ENCODE results near the gene CBLC. TPM values are rescaled to one million over a fixed set of nuclear protein-coding genes. Genes with fewer than 3 reads are reported as not detected.

CBLC gene
- total RNA-seq, 1 donor from 2014 or later = not detected

DNA sequence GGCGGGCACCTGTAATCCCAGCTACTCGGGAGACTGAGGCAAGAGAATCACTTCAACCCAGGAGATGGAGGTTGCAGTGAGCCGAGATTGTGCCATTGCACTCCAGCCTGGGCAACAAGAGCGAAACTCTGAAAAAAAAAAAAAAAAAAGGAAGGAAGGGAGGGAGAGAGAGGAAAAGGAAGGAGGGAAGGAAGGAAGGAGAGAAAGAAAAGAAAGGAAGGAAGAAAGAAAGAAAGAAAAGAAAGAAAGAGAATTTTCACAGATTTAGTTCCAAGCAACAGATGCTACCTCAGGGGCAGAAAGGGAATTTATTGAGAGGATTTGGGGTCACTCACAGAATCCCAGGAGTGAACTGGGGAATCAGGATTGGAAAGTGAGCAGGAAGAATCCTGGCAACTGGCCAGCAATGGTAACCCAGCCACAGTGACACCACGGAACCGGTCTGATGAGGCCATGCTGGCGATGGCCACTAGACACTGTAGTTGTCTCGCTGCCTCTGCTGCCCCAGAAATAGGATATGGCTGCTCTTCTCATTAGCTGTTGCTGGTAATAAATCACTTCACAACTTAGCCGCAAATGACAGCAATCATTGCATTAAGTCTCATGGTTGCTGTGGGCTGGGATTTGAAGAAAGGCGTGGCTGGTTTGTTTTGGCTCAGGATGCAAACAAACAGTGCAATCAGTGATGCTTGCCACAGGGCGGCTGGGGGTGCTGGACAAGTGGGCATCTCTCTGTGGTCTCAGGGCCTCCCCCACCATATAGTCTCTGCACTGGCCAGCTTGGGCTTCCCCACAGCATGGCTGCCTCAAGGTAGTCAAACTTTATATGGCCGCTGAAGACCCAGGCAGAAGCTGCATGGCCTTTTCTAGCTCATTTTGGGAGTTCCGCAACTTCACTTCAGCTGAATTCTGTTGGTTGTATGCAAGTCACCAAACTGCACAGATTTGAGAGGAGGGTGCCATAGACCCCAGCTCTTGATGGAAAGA lies 26.0 kb downstream of the CBLC start:
- no peak overlapping the region for H3K27ac Mint-ChIP-seq
- intact Hi-C loops (cut with micrococcal nuclease) = loop anchor here (5.0 kb wide), 1 partner anchor 149 kb away; no protein-coding TSS in a partner anchor
- no peaks in the 10 kb centered on the region for H3K36me3 Mint-ChIP-seq (ENCODE audit: low read depth)
- no peak overlapping the region for H3K4me3 Mint-ChIP-seq
- DNase-seq (ENCODE audit: low spot score) = no peak
- H3K9me3 Mint-ChIP-seq = no peaks in the 10 kb centered on the region
- no peaks in the 10 kb centered on the region for H3K4me1 Mint-ChIP-seq (ENCODE audit: low read depth)
- H3K27me3 Mint-ChIP-seq (ENCODE audit: insufficient read depth) = peaks cover 23% of the 10 kb centered on the region

GRCh38 chr19:44806291-44806690 lies 28.6 kb downstream of the CBLC start:
- no peaks in the 10 kb centered on the region for H3K36me3 Mint-ChIP-seq (ENCODE audit: low read depth)
- H3K4me1 Mint-ChIP-seq (ENCODE audit: low read depth) = no peaks in the 10 kb centered on the region
- intact Hi-C loops (cut with micrococcal nuclease) = no loop called here
- no peaks in the 10 kb centered on the region for H3K9me3 Mint-ChIP-seq
- H3K27me3 Mint-ChIP-seq (ENCODE audit: insufficient read depth) = peaks cover 28% of the 10 kb centered on the region
- no peak for DNase-seq (ENCODE audit: low spot score)
- H3K27ac Mint-ChIP-seq = no peak overlapping the region
- no peak overlapping the region for H3K4me3 Mint-ChIP-seq

DNA sequence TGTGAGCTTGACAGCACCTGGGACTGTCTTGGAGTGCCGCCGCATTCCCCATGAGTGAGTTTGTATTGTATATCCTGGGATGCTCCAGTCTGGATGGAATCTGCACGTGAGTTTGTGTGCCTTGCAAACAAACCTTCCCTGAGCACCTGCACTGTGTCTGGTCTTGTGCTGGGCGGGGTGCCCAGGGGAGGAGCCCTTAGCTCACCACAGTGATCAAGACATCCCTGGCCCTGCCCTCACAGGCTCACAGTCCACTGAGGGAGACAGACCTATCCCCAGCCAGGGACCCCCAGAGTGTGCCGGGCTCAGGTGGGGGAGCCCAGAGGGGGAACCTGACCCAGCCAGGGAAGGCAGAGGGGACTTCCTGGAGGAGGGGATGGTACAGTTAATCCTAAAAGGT lies 29.5 kb downstream of the CBLC start:
- Mint-ChIP-seq H3K4me3 (no peak overlapping the region), H3K9me3 (no peaks in the 10 kb centered on the region), H3K4me1 (ENCODE audit: low read depth) (no peaks in the 10 kb centered on the region), H3K27me3 (ENCODE audit: insufficient read depth) (peaks cover 28% of the 10 kb centered on the region), H3K27ac (no peak overlapping the region), H3K36me3 (ENCODE audit: low read depth) (no peaks in the 10 kb centered on the region)
- intact Hi-C loops (cut with micrococcal nuclease) = no loop called here
- no peak for DNase-seq (ENCODE audit: low spot score)

DNA sequence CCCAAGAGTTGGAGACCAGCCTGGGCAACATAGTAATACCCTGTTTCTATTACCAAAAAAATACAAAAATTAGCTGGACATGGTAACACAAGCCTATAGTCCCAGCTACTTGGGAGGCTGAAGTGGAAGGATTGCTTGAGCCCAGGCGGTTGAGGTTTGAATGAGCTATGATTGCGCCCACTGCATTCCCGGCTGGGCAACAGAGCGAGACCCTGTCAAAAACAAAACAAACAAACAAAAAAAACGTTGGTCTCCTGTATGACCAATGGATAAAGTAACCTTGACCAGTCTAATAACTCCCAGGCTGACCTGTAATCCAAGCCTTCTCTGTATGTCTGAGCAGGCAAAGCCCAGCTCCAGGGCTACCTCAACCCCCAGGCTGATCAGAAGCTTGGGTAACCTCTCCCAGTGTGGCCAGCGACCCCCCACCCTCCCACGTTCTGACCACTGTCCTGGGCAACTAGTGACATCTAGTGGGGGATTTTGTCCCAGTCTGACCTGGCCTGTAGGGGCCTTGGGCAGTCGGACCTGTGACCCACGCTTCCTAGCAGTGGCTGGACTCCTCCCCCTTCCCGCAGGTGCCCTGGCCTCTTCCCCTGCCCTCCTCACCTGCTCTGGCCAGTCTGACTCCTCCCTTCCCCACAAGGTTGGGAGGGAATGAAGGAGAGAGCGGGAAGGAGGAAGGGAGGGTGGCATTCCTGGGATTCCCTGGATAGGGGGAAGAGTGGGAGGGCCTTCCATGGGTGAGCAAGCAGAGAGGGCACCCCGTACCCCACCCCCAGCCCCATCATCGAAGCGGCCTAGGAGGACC lies 30.2 kb downstream of the CBLC start:
- intact Hi-C loops (cut with micrococcal nuclease) = no loop called here
- H3K4me3 Mint-ChIP-seq = no peak overlapping the region
- peaks cover 26% of the 10 kb centered on the region for H3K27me3 Mint-ChIP-seq (ENCODE audit: insufficient read depth)
- no peak for DNase-seq (ENCODE audit: low spot score)
- no peaks in the 10 kb centered on the region for H3K9me3 Mint-ChIP-seq
- H3K4me1 Mint-ChIP-seq (ENCODE audit: low read depth) = no peaks in the 10 kb centered on the region
- no peaks in the 10 kb centered on the region for H3K36me3 Mint-ChIP-seq (ENCODE audit: low read depth)
- H3K27ac Mint-ChIP-seq = no peak overlapping the region

DNA sequence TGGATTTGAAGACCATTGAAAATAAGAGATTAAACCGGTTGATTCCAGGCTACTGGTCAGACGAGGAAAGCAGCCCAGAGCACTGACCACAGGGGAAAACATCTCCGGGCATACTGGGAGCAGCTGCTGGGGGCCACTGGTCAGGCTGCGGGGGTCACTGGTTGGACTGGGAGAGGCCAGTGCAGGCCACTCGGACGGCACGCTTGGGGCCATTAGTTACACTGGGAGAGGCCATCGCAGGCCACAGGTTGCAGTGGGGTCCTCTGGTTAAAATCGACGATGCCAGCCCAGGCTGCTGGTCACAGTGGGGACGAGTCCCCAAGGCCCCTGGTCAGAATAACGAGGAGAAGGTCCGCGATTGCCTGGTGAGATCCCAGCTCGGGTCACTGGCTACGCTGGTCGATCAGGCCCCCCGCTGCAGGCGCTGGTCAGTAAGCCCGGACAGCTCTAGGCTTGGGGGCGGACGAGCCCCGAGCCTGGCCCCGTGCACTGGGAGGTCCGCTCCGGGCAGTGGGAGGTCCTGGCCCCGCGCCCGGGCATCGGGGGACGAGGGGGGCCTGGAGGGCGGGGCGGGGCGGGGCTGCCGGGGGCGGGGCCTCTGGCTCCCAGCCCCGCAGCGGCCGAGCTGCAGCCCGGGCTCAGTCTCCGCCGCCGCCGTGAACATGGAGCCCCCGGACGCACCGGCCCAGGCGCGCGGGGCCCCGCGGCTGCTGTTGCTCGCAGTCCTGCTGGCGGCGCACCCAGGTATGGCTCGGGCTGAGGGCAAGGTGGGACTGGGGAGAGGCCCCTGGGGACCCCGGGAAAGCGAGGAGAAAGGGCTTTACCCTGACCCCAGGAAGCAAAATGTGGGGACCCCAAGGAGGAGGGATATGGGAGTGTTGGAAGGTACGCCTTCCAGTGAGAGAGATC lies 31.0 kb downstream of the CBLC start, which contains the start of gene BCAM:
Gene BCAM (plus strand): TSS at position 641 of the 909 bp plus-strand sequence. CDS start 22 bp downstream, at position 663.
- Mint-ChIP-seq H3K4me1 (ENCODE audit: low read depth) (no peaks in the 10 kb centered on the region), H3K4me3 (no peak within 1 kb of the TSS), H3K9me3 (no peaks in the 10 kb centered on the region), H3K27ac (no peak within 1 kb of the TSS), H3K36me3 (ENCODE audit: low read depth) (no peaks in the 10 kb centered on the region), H3K27me3 (ENCODE audit: insufficient read depth) (peaks cover 28% of the 10 kb centered on the region)
- intact Hi-C loops (cut with micrococcal nuclease) = no loop called here
- DNase-seq (ENCODE audit: low spot score) = no peak

- Mint-ChIP-seq H3K4me1 (ENCODE audit: low read depth) (no peaks in the 10 kb centered on the region), H3K9me3 (no peaks in the 10 kb centered on the region), H3K27ac (no peak overlapping the region), H3K4me3 (no peak overlapping the region), H3K27me3 (ENCODE audit: insufficient read depth) (peaks cover 25% of the 10 kb centered on the region), H3K36me3 (ENCODE audit: low read depth) (no peaks in the 10 kb centered on the region)
- DNase-seq (ENCODE audit: low spot score) = no peak
- intact Hi-C loops (cut with micrococcal nuclease) = no loop called here
Measured at GRCh38 chr19:44809577-44810233, 32.0 kb downstream of the CBLC start.

DNA sequence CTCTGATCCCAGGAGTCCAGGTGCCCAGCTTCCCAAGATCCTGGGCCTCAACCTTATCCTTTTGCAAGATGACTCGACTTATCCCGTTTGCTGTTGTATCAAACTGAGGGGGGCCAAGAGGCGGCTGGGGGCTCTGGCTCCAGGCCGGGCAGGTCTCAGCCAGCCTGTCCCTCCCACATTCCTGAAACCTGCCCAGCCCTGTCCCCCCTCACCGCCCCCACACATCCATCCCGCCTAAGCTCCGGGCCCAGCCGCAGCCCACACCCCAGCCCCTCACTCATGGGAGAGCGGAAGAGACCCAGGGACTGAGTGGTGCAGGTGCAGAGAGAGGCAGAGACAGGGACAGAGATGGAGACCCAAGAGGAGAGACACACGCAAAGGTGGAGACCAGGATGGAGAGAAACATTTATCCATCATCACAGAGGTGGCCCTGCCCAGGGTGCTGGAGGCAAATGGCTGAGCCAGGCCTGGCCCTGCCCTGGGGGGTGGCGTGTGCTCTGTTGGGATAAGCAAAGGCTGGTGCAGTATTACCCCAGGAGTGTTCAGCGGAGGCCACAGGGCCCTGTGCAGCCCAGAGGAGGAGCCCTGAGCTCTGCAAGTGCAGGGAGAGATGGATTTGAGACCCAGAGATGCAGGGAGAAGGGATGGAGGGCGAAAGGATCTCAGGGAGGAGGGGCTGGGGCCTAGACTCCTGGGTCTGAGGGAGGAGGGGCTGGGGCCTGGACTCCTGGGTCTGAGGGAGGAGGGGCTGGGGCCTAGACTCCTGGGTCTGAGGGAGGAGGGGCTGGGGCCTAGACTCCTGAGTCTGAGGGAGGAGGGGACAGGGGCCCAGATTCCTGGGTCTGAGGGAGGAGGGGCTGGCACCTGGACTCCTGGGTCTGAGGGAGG lies 32.8 kb downstream of the CBLC start:
- Mint-ChIP-seq H3K27ac (no peak overlapping the region), H3K36me3 (ENCODE audit: low read depth) (no peaks in the 10 kb centered on the region), H3K4me1 (ENCODE audit: low read depth) (no peaks in the 10 kb centered on the region), H3K9me3 (no peaks in the 10 kb centered on the region), H3K27me3 (ENCODE audit: insufficient read depth) (peaks cover 19% of the 10 kb centered on the region), H3K4me3 (no peak overlapping the region)
- intact Hi-C loops (cut with micrococcal nuclease) = no loop called here
- no peak for DNase-seq (ENCODE audit: low spot score)

DNA sequence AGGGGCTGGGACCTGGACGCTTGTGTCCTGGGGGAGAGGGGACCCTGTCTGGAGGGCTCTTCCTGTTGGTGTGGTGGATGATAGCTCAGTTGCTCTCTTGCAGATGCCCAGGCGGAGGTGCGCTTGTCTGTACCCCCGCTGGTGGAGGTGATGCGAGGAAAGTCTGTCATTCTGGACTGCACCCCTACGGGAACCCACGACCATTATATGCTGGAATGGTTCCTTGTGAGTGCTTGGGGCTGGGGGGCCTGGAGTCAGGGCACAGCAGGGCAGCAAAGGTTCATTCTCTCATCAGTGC lies 33.4 kb downstream of the CBLC start:
- intact Hi-C loops (cut with micrococcal nuclease) = no loop called here
- Mint-ChIP-seq H3K4me1 (ENCODE audit: low read depth) (no peaks in the 10 kb centered on the region), H3K4me3 (no peak overlapping the region), H3K9me3 (no peaks in the 10 kb centered on the region), H3K36me3 (ENCODE audit: low read depth) (no peaks in the 10 kb centered on the region), H3K27ac (no peak overlapping the region), H3K27me3 (ENCODE audit: insufficient read depth) (peaks cover 19% of the 10 kb centered on the region)
- DNase-seq (ENCODE audit: low spot score) = no peak

DNA sequence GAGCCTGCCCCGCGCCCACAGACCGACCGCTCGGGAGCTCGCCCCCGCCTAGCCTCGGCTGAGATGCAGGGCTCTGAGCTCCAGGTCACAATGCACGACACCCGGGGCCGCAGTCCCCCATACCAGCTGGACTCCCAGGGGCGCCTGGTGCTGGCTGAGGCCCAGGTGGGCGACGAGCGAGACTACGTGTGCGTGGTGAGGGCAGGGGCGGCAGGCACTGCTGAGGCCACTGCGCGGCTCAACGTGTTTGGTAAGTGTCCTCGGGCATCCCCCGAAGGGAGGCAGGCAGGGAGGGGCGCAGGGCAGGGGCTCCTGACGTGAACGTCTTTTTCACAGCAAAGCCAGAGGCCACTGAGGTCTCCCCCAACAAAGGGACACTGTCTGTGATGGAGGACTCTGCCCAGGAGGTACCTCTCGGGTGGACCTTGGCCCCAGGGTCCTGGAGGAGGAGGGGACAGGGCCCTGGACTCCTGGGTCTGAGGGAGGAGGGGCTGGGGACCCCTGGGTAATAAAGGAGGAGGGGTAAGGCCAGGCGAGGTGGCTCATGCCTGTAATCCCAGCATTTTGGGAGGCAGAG lies 34.5 kb downstream of the CBLC start:
- Mint-ChIP-seq H3K36me3 (ENCODE audit: low read depth) (no peaks in the 10 kb centered on the region), H3K9me3 (no peaks in the 10 kb centered on the region), H3K4me3 (no peak overlapping the region), H3K4me1 (ENCODE audit: low read depth) (no peaks in the 10 kb centered on the region), H3K27me3 (ENCODE audit: insufficient read depth) (peaks cover 13% of the 10 kb centered on the region), H3K27ac (no peak overlapping the region)
- no peak for DNase-seq (ENCODE audit: low spot score)
- intact Hi-C loops (cut with micrococcal nuclease) = no loop called here

DNA sequence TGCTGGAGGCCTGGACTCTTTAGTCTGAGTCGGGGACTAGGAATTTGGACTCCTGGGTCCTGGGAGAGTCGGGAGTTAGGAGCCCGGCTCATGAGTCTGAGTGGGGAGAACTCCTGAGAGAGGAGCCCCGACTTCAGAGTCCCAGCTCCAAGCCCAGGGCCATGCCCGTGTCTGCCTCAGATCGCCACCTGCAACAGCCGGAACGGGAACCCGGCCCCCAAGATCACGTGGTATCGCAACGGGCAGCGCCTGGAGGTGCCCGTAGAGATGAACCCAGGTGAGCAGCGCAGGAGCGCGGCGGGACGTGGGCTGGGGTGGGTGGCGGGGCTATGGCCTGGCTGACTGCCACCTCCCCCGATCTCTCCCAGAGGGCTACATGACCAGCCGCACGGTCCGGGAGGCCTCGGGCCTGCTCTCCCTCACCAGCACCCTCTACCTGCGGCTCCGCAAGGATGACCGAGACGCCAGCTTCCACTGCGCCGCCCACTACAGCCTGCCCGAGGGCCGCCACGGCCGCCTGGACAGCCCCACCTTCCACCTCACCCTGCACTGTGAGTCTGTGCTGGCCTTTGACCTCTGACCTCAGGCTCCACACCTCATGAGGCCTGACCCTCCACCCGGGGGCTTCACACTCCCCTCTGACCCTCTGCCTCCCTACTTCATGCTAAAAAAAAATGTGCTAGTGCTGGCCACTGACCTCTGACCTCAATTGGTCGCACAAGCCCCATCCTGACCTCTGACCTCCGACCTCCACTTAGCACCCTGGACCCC lies 35.6 kb downstream of the CBLC start:
- peaks cover 13% of the 10 kb centered on the region for H3K27me3 Mint-ChIP-seq (ENCODE audit: insufficient read depth)
- H3K36me3 Mint-ChIP-seq (ENCODE audit: low read depth) = no peaks in the 10 kb centered on the region
- H3K4me1 Mint-ChIP-seq (ENCODE audit: low read depth) = no peaks in the 10 kb centered on the region
- intact Hi-C loops (cut with micrococcal nuclease) = no loop called here
- no peak overlapping the region for H3K4me3 Mint-ChIP-seq
- H3K9me3 Mint-ChIP-seq = no peaks in the 10 kb centered on the region
- no peak overlapping the region for H3K27ac Mint-ChIP-seq
- DNase-seq (ENCODE audit: low spot score) = no peak

Measured in activated T-helper 1 cell treated with anti-CD3 and anti-CD28 coated beads, Interleukin-12 subunit alpha, Interleukin-12 subunit beta, Interleukin-2, Interleukin-4 antibody, amounts not matched to agents 30 ng/mL and 10 ng/mL and 1 ng/mL, durations not matched to agents 14 hours and 24 hours and 36 hours (primary cell).